DMS 273 treated with DMSO at 0.1 percent for 48 hours (cell line): ENCODE results near the gene MBD1.
"Not testable (repeated sequence)": the region's sequence is repeated elsewhere in the genome, so short reads cannot be mapped to it uniquely, and the experiment has no call there.

Experiments
- DNase-seq: peaks from one replicate; lab custom pipeline; 2025; lab: John Stamatoyannopoulos, UW

MBD1 gene

GRCh38 chr18:50293039-50293438 lies 11.7 kb upstream of the MBD1 start:
- DNase-seq: no peak

- DNase-seq: no peak
Observed at GRCh38 chr18:50289108-50289443, 7.8 kb upstream of the MBD1 start.

- not testable (repeated sequence) for DNase-seq
Observed at GRCh38 chr18:50288348-50289107, 7.2 kb upstream of the MBD1 start.

GRCh38 chr18:50287441-50288347 lies 6.4 kb upstream of the MBD1 start, which contains the start of gene CXXC1:
CXXC1 (minus strand) TSS chr18:50287692; CDS start chr18:50287589, 103 bp downstream.
- DNase-seq: peak; percentile 98

GRCh38 chr18:50287028-50287440 lies 5.7 kb upstream of the MBD1 start:
- DNase-seq: no peak

GRCh38 chr18:50286391-50287027 lies 5.2 kb upstream of the MBD1 start:
- DNase-seq: no peak

GRCh38 chr18:50285631-50286321 lies 4.5 kb upstream of the MBD1 start:
- DNase-seq: no peak

GRCh38 chr18:50285071-50285470 lies 3.7 kb upstream of the MBD1 start:
- DNase-seq: no peak

GRCh38 chr18:50284255-50284885 lies 3.0 kb upstream of the MBD1 start:
- no peak for DNase-seq

GRCh38 chr18:50283469-50284209 lies 2.3 kb upstream of the MBD1 start:
- DNase-seq: no peak

- DNase-seq: no peak
Observed at GRCh38 chr18:50282521-50283335, 1.4 kb upstream of the MBD1 start.

- no peak for DNase-seq
Observed at GRCh38 chr18:50281972-50282520, 723 bp upstream of the MBD1 start.

GRCh38 chr18:50280707-50281294 lies 522 bp downstream of the MBD1 start:
- DNase-seq: no peak

GRCh38 chr18:50279752-50280151 lies 1.6 kb downstream of the MBD1 start:
- DNase-seq: no peak

- no peak for DNase-seq
Observed at GRCh38 chr18:50277942-50278341, 3.4 kb downstream of the MBD1 start.

- DNase-seq: no peak
Observed at GRCh38 chr18:50276452-50276851, 4.9 kb downstream of the MBD1 start.

- DNase-seq: no peak
Observed at GRCh38 chr18:50275503-50276036, 5.8 kb downstream of the MBD1 start.

GRCh38 chr18:50274941-50275340 lies 6.4 kb downstream of the MBD1 start:
- no peak for DNase-seq

GRCh38 chr18:50274044-50274442 lies 7.3 kb downstream of the MBD1 start:
- DNase-seq: no peak
